Endothelial cell of umbilical vein (primary cell): ENCODE results near the gene PLXNA1. TPM values are rescaled to one million over a fixed set of nuclear protein-coding genes. Genes with fewer than 3 reads are reported as not detected.
A peak's percentile ranks its signal among the peaks of the same experiment; 100 is the strongest.

Source experiments
- BruUV-seq: library from RNA; stranded (reverse); fragments of 400-500 nt; replicated peaks from 2 replicates; lab custom pipeline; 2021; lab: Mats Ljungman, UMichigan
- CTCF ChIA-PET: fragments of 300-600, 350-600 bp; sonication (Branson Sonifier 250); formaldehyde crosslinking; loops from one replicate; lab custom pipeline; 2021; ENCODE audit warnings: antibody characterized with exemption, inconsistent platforms; lab: Charles Lee
- POLR2A ChIA-PET: fragments of 300-600, 350-600 bp; sonication (Branson Sonifier 250); formaldehyde crosslinking; loops from one replicate; lab custom pipeline; 2021; ENCODE audit warnings: antibody characterized with exemption, inconsistent platforms; lab: Charles Lee
- DNase-seq: peaks from one replicate; pipeline ENCODE4 v3.0.0-alpha.2; 2011; ENCODE audit warnings: low read depth, low spot score
- FAIRE-seq: peaks from 2 replicates; lab custom pipeline; 2011; peaks lifted over from hg19 to GRCh38; lab: Jason Lieb, UNC
- H2AFZ ChIP-seq: 2 replicates; pipeline ENCODE4 v1.6.0; 2012; ENCODE audit warnings: low read depth, low read length, control low read depth, inconsistent platforms
- H3K27ac ChIP-seq: 2 replicates; pipeline ENCODE4 v1.5.1; 2011; ENCODE audit warnings: low read depth, mild to moderate bottlenecking, control low read depth, low read length, moderate library complexity; ENCODE audit not compliant: insufficient read depth
- H3K27me3 ChIP-seq, 2 experiments: 2 replicates each; pipeline versions ENCODE4 v1.6.0 to v1.6.1; 2011; ENCODE audit warnings: low read length in 2 of 2, mixed read lengths in 1 of 2; ENCODE audit not compliant: control insufficient read depth in 2 of 2, insufficient read depth in 2 of 2
- H3K36me3 ChIP-seq, 2 experiments: 2 replicates in 1 of 2; 3 replicates in 1 of 2; pipeline ENCODE4 v1.5.1; 2011; ENCODE audit warnings: low read length in 2 of 2, mild to moderate bottlenecking in 1 of 2, moderate library complexity in 1 of 2; ENCODE audit not compliant: control insufficient read depth in 2 of 2, insufficient read depth in 2 of 2; ENCODE audit errors: extremely low read depth in 1 of 2
- H3K4me1 ChIP-seq: 3 replicates; pipeline ENCODE4 v1.5.1; 2011; ENCODE audit warnings: mild to moderate bottlenecking, low read length; ENCODE audit not compliant: control insufficient read depth, insufficient read depth; ENCODE audit errors: extremely low read depth
- H3K4me2 ChIP-seq: 2 replicates; pipeline ENCODE4 v1.6.1; 2011; ENCODE audit warnings: low read length, control low read depth, mixed read lengths; ENCODE audit not compliant: insufficient read depth
- H3K4me3 ChIP-seq, 3 experiments: fragments of 200-600 bp in 1 of 3; sonication (generic), shearing (Covaris generic) in 1 of 3; replicated peaks in 1 of 3; 2 replicates each; pipeline ENCODE4 v1.5.1; 2011 to 2016; ENCODE audit warnings: control low read depth in 3 of 3, low read length in 3 of 3, mild to moderate bottlenecking in 2 of 3, inconsistent platforms in 1 of 3, low read depth in 1 of 3, moderate library complexity in 1 of 3; ENCODE audit not compliant: insufficient read depth in 1 of 3
- H3K79me2 ChIP-seq: 2 replicates; pipeline ENCODE4 v1.6.0; 2012; ENCODE audit warnings: low read length, inconsistent platforms; ENCODE audit not compliant: control insufficient read depth, insufficient read depth
- H3K9ac ChIP-seq: replicated peaks from 2 replicates; pipeline ENCODE3; 2011; ENCODE audit warnings: low read length, control low read depth; ENCODE audit not compliant: insufficient read depth; ENCODE audit errors: extremely low read depth
- H3K9me1 ChIP-seq: replicated peaks from 3 replicates; pipeline ENCODE4 v1.6.0; 2011; ENCODE audit warnings: mild to moderate bottlenecking, low read length; ENCODE audit not compliant: control insufficient read depth, insufficient read depth; ENCODE audit errors: extremely low read depth
- H3K9me3 ChIP-seq: replicated peaks from 2 replicates; pipeline ENCODE4 v1.5.1; 2012; ENCODE audit warnings: low read length, inconsistent platforms; ENCODE audit not compliant: control insufficient read depth, insufficient read depth
- H4K20me1 ChIP-seq: replicated peaks from 2 replicates; pipeline ENCODE3; 2011; ENCODE audit warnings: mild to moderate bottlenecking, low read length; ENCODE audit not compliant: control insufficient read depth, insufficient read depth; ENCODE audit errors: extremely low read depth
- CTCF ChIP-seq, 2 donors: IDR thresholded peaks; 1 replicate in 1 of 2; 2 replicates in 1 of 2; pipeline ENCODE4 v1.5.1; 2011; ENCODE audit warnings: low read length in 2 of 2, mild to moderate bottlenecking in 2 of 2, moderate library complexity in 2 of 2, control low read depth in 1 of 2, inconsistent platforms in 1 of 2, low read depth in 1 of 2; ENCODE audit not compliant: insufficient read depth in 1 of 2; ENCODE audit errors: extremely low read depth in 1 of 2
- MYC ChIP-seq: IDR thresholded peaks from one replicate; pipeline ENCODE4 v1.6.1; 2011; ENCODE audit warnings: mild to moderate bottlenecking, low read depth, low read length
- POLR2AphosphoS5 ChIP-seq: IDR thresholded peaks from 2 replicates; pipeline ENCODE4 v1.6.1; 2012; ENCODE audit warnings: low read depth, mild to moderate bottlenecking, control low read depth, low read length, moderate library complexity; ENCODE audit not compliant: insufficient read depth
- dilution Hi-C: fragments of 300-500 bp; cut with MboI; formaldehyde crosslinking; loops from one replicate; pipeline ENCODE4 v1.15.0; 2019; ENCODE audit warnings: low sequenced_read_pairs; ENCODE audit not compliant: extremely low pct_ligation_motif_present
- intact Hi-C: fragments of 100-400 bp; cut with micrococcal nuclease; formaldehyde crosslinking; loops from one replicate; pipeline ENCODE4 v1.10.0; 2022
- polyA plus RNA-seq, 4 experiments: library from polyadenylated mRNA; depleted of rRNA in 3 of 4; stranded (reverse) in 3 of 4; unstranded in 1 of 4; fragments of >200 nt; gene quantifications; 2 replicates each; pipeline versions ENCODE4 v1.2.1 to v1.2.3, GENCODE V29; 2011 to 2012; ENCODE audit warnings: missing spikeins in 1 of 4
- total RNA-seq: library from RNA; stranded (reverse); gene quantifications from 2 replicates; pipeline ENCODE4 v1.2.3, GENCODE V29; 2021

Gene PLXNA1
- total and polyA plus RNA-seq, 2 donors (not counting 3 experiments of a cell fraction or from before 2014, with no cell fraction given) = 14.1 to 18.4 TPM

- Histone ChIP-seq H3K9me3 (no peaks in the 10 kb centered on the region), H3K27me3 (no peaks in the 10 kb centered on the region), H3K4me3 (no peak overlapping the region), H3K36me3 (no peaks in the 10 kb centered on the region), H3K9me1 (no peaks in the 10 kb centered on the region), H3K79me2 (no peaks in the 10 kb centered on the region), H3K9ac (no peak overlapping the region), H3K4me2 (no peak overlapping the region), H3K4me1 (no peaks in the 10 kb centered on the region), H4K20me1 (no peaks in the 10 kb centered on the region), H2AFZ (no peak overlapping the region), H3K27ac (no peak overlapping the region)
- intact Hi-C loops = no loop called here
- no peak for TF ChIP-seq MYC
- FAIRE-seq (no peak), DNase-seq (no peak)
- CTCF ChIA-PET = interaction anchor here (0.7 to 2.0 kb wide), 7 partner anchors 10 to 580 kb away, joined by 3 to 8 read pairs (median 3); no protein-coding TSS in a partner anchor
- BruUV-seq = no TSS peak
- POLR2A ChIA-PET = no interaction called here
- dilution Hi-C loops = no loop called here
Observed at GRCh38 chr3:126995254-126995780, 12.4 kb downstream of the PLXNA1 start.

- Histone ChIP-seq H3K27me3 (no peaks in the 10 kb centered on the region), H3K4me3 (no peak overlapping the region), H3K79me2 (no peaks in the 10 kb centered on the region), H3K9me1 (no peaks in the 10 kb centered on the region), H2AFZ (no peak overlapping the region), H3K9ac (no peak overlapping the region), H3K4me1 (no peaks in the 10 kb centered on the region), H3K36me3 (no peaks in the 10 kb centered on the region), H4K20me1 (no peaks in the 10 kb centered on the region), H3K27ac (no peak overlapping the region), H3K9me3 (no peaks in the 10 kb centered on the region), H3K4me2 (no peak overlapping the region)
- no TSS peak for BruUV-seq
- dilution Hi-C loops = no loop called here
- ChIA-PET CTCF (interaction anchor here (0.7 to 2.0 kb wide), 10 partner anchors 11 to 579 kb away, joined by 3 to 8 read pairs (median 3); partner anchors contain the start of gene PLXNA1), POLR2A (no interaction called here)
- intact Hi-C loops = no loop called here
- TF ChIP-seq POLR2AphosphoS5 (no peak), CTCF (IDR thresholded peaks at IDR 0.05; ENCODE audit: extremely low read depth in 1 of 2, insufficient read depth in 1 of 2, low read depth in 1 of 2, low read length in 2 of 2) (peak; percentile 4 to 13)
- no peak for DNase-seq
- no peak for FAIRE-seq
Observed at GRCh38 chr3:126995926-126996512, 13.1 kb downstream of the PLXNA1 start.
